Duodenal mucosa (tissue), 2 donors: Measurements from ENCODE around the gene SLC25A42.
"Not testable (repeated sequence)": the region's sequence is repeated elsewhere in the genome, so short reads cannot be mapped to it uniquely, and the experiment has no call there.

ENCODE experiments used
- H3K27ac ChIP-seq: one replicate; pipeline ENCODE4 v1.7.0; 2013; ENCODE audit warnings: low read depth, low read length
- H3K27me3 ChIP-seq, 2 donors: one replicate each; pipeline ENCODE4 v1.7.0; 2013; ENCODE audit warnings: low read length in 2 of 2, control low read depth in 1 of 2; ENCODE audit not compliant: insufficient read depth in 2 of 2, control insufficient read depth in 1 of 2
- H3K36me3 ChIP-seq, 2 donors: one replicate each; pipeline ENCODE4 v1.7.0; 2013; ENCODE audit warnings: low read length in 2 of 2, control low read depth in 1 of 2; ENCODE audit not compliant: insufficient read depth in 2 of 2, control insufficient read depth in 1 of 2
- H3K4me1 ChIP-seq, 2 donors: one replicate each; pipeline ENCODE4 v1.7.0; 2013; ENCODE audit warnings: low read length in 2 of 2, control low read depth in 1 of 2; ENCODE audit not compliant: insufficient read depth in 2 of 2, control insufficient read depth in 1 of 2
- H3K4me3 ChIP-seq, 2 donors: one replicate each; pipeline ENCODE4 v1.7.0; 2013; ENCODE audit warnings: low read length in 2 of 2, low read depth in 1 of 2
- H3K9ac ChIP-seq, 2 donors: one replicate each; pipeline ENCODE4 v1.7.0; 2013; ENCODE audit warnings: low read length in 2 of 2, low read depth in 1 of 2
- H3K9me3 ChIP-seq, 2 donors: one replicate each; pipeline ENCODE4 v1.7.0; 2013; ENCODE audit warnings: low read length in 2 of 2, control low read depth in 1 of 2; ENCODE audit not compliant: control insufficient read depth in 1 of 2

The SLC25A42 gene

GRCh38 chr19:19145281-19145680, 81.5 kb downstream of the SLC25A42 start:
- Histone ChIP-seq H3K9ac (no peak overlapping the region), H3K36me3 (peaks cover 14 to 20% of the 10 kb centered on the region in 2 donors), H3K4me3 (no peak overlapping the region), H3K27ac (no peak overlapping the region), H3K27me3 (no peaks in the 10 kb centered on the region), H3K4me1 (no peaks in the 10 kb centered on the region), H3K9me3 (no peaks in the 10 kb centered on the region)

- Histone ChIP-seq H3K4me1 (no peaks in the 10 kb centered on the region), H3K27me3 (no peaks in the 10 kb centered on the region), H3K9me3 (no peaks in the 10 kb centered on the region), H3K36me3 (peaks cover 14 to 20% of the 10 kb centered on the region in 2 donors), H3K27ac (no peak overlapping the region), H3K4me3 (no peak overlapping the region), H3K9ac (no peak overlapping the region)
These were observed 82.2 kb downstream of the SLC25A42 start for GRCh38 chr19:19145684-19146608.

GRCh38 chr19:19146865-19147264, 83.1 kb downstream of the SLC25A42 start:
- H3K9ac ChIP-seq, result no peak overlapping the region
- no peaks in the 10 kb centered on the region for H3K4me1 ChIP-seq
- H3K27me3 ChIP-seq, result no peaks in the 10 kb centered on the region
- no peaks in the 10 kb centered on the region for H3K9me3 ChIP-seq
- H3K36me3 ChIP-seq, result peaks cover 14 to 20% of the 10 kb centered on the region in 2 donors
- no peak overlapping the region for H3K27ac ChIP-seq
- H3K4me3 ChIP-seq, result no peak overlapping the region

- H3K27me3 ChIP-seq, result no peaks in the 10 kb centered on the region
- no peak overlapping the region for H3K27ac ChIP-seq
- no peak overlapping the region for H3K4me3 ChIP-seq
- no peaks in the 10 kb centered on the region for H3K9me3 ChIP-seq
- no peaks in the 10 kb centered on the region for H3K4me1 ChIP-seq
- H3K9ac ChIP-seq, result no peak overlapping the region
- peaks cover 14 to 20% of the 10 kb centered on the region in 2 donors for H3K36me3 ChIP-seq
These were observed 83.5 kb downstream of the SLC25A42 start for GRCh38 chr19:19147344-19147743.

- H3K9ac ChIP-seq, H3K9me3 ChIP-seq: not testable (repeated sequence)
- peaks cover 14 to 20% of the 10 kb centered on the region in 2 donors for H3K36me3 ChIP-seq
These were observed 84.7 kb downstream of the SLC25A42 start for GRCh38 chr19:19148504-19148903.

GRCh38 chr19:19149435-19149834, 85.6 kb downstream of the SLC25A42 start:
- H3K9me3 ChIP-seq, result no peaks in the 10 kb centered on the region
- H3K4me3 ChIP-seq, result no peak overlapping the region
- H3K4me1 ChIP-seq, result no peaks in the 10 kb centered on the region
- H3K27me3 ChIP-seq, result no peaks in the 10 kb centered on the region
- H3K27ac ChIP-seq, result no peak overlapping the region
- peaks cover 14 to 20% of the 10 kb centered on the region in 2 donors for H3K36me3 ChIP-seq
- no peak overlapping the region for H3K9ac ChIP-seq

More at GRCh38 chr19:19148504-19148903, 84.7 kb downstream of the SLC25A42 start:
- H3K4me3 ChIP-seq, H3K4me1 ChIP-seq, H3K27ac ChIP-seq, H3K27me3 ChIP-seq: not testable (repeated sequence)

GRCh38 chr19:19151418-19151817, 87.6 kb downstream of the SLC25A42 start:
- no peak overlapping the region for H3K27ac ChIP-seq
- no peaks in the 10 kb centered on the region for H3K4me1 ChIP-seq
- no peak overlapping the region for H3K4me3 ChIP-seq
- H3K9me3 ChIP-seq, result no peaks in the 10 kb centered on the region
- H3K27me3 ChIP-seq, result no peaks in the 10 kb centered on the region
- peaks cover 14 to 25% of the 10 kb centered on the region in 2 donors for H3K36me3 ChIP-seq
- no peak overlapping the region for H3K9ac ChIP-seq

GRCh38 chr19:19152668-19153384, 89.0 kb downstream of the SLC25A42 start:
- Histone ChIP-seq H3K27me3 (no peaks in the 10 kb centered on the region), H3K27ac (no peak overlapping the region), H3K9ac (no peak overlapping the region), H3K36me3 (peaks cover 9 to 18% of the 10 kb centered on the region in 2 donors), H3K9me3 (no peaks in the 10 kb centered on the region), H3K4me3 (no peak overlapping the region), H3K4me1 (no peaks in the 10 kb centered on the region)

- Histone ChIP-seq H3K4me3 (no peak overlapping the region), H3K27me3 (no peaks in the 10 kb centered on the region), H3K9me3 (no peaks in the 10 kb centered on the region), H3K27ac (no peak overlapping the region), H3K9ac (no peak overlapping the region), H3K36me3 (peaks cover 0 to 10% of the 10 kb centered on the region in 2 donors), H3K4me1 (no peaks in the 10 kb centered on the region)
These were observed 91.1 kb downstream of the SLC25A42 start for GRCh38 chr19:19154768-19155494.
